ENCODE data around the gene SFMBT2.

The SFMBT2 gene

GRCh38 chr10:7316839-7317238 lies 94.0 kb downstream of the SFMBT2 start:
- TF ChIP-seq ZBTB7A (IDR thresholded peaks at IDR 0.05; ENCODE audit: low read depth) (no peak), CEBPB (IDR thresholded peaks at IDR 0.05) (no peak), TEAD4 (IDR thresholded peaks at IDR 0.05) (no peak), MAX (IDR thresholded peaks at IDR 0.05) (no peak), EP300 (IDR thresholded peaks at IDR 0.05; ENCODE audit: borderline replicate concordance) (no peak), CREB1 (IDR thresholded peaks at IDR 0.05; ENCODE audit: low read depth) (no peak), TAF1 (IDR thresholded peaks at IDR 0.05; ENCODE audit: low read depth) (no peak), RAD21 (IDR thresholded peaks at IDR 0.05; ENCODE audit: low read depth) (no peak), USF1 (IDR thresholded peaks at IDR 0.05) (no peak), NFIC (IDR thresholded peaks at IDR 0.05) (no peak), FOXM1 (IDR thresholded peaks at IDR 0.05; ENCODE audit: borderline replicate concordance, low read depth) (no peak), EGR1 (IDR thresholded peaks at IDR 0.05) (no peak), YY1 (IDR thresholded peaks at IDR 0.05; ENCODE audit: low read depth) (no peak), REST (IDR thresholded peaks at IDR 0.05; ENCODE audit: low read depth) (no peak), TCF12 (IDR thresholded peaks at IDR 0.05; ENCODE audit: low read depth) (no peak)

GRCh38 chr10:7315906-7316305 lies 94.9 kb downstream of the SFMBT2 start:
- no peak for TF ChIP-seq YY1 (IDR thresholded peaks at IDR 0.05; ENCODE audit: low read depth)
- no peak for TF ChIP-seq CEBPB (IDR thresholded peaks at IDR 0.05)
- no peak for TF ChIP-seq EGR1 (IDR thresholded peaks at IDR 0.05)
- no peak for TF ChIP-seq USF1 (IDR thresholded peaks at IDR 0.05)
- TF ChIP-seq EP300 (IDR thresholded peaks at IDR 0.05; ENCODE audit: borderline replicate concordance): no peak
- no peak for TF ChIP-seq TAF1 (IDR thresholded peaks at IDR 0.05; ENCODE audit: low read depth)
- no peak for TF ChIP-seq REST (IDR thresholded peaks at IDR 0.05; ENCODE audit: low read depth)
- TF ChIP-seq NFIC (IDR thresholded peaks at IDR 0.05): no peak
- no peak for TF ChIP-seq CREB1 (IDR thresholded peaks at IDR 0.05; ENCODE audit: low read depth)
- TF ChIP-seq TCF12 (IDR thresholded peaks at IDR 0.05; ENCODE audit: low read depth): no peak
- no peak for TF ChIP-seq FOXM1 (IDR thresholded peaks at IDR 0.05; ENCODE audit: borderline replicate concordance, low read depth)

GRCh38 chr10:7314170-7314569 lies 96.7 kb downstream of the SFMBT2 start:
- TF ChIP-seq NFIC (IDR thresholded peaks at IDR 0.05) (no peak), TAF1 (IDR thresholded peaks at IDR 0.05; ENCODE audit: low read depth) (no peak), EP300 (IDR thresholded peaks at IDR 0.05; ENCODE audit: borderline replicate concordance) (no peak), TCF12 (IDR thresholded peaks at IDR 0.05; ENCODE audit: low read depth) (no peak), ZBTB7A (IDR thresholded peaks at IDR 0.05; ENCODE audit: low read depth) (no peak), USF1 (IDR thresholded peaks at IDR 0.05) (no peak), REST (IDR thresholded peaks at IDR 0.05; ENCODE audit: low read depth) (no peak), YY1 (IDR thresholded peaks at IDR 0.05; ENCODE audit: low read depth) (no peak), MAX (IDR thresholded peaks at IDR 0.05) (no peak)

- TF ChIP-seq EP300 (IDR thresholded peaks at IDR 0.05; ENCODE audit: borderline replicate concordance) (no peak), REST (IDR thresholded peaks at IDR 0.05; ENCODE audit: low read depth) (no peak), CREB1 (IDR thresholded peaks at IDR 0.05; ENCODE audit: low read depth) (no peak), ZBTB7A (IDR thresholded peaks at IDR 0.05; ENCODE audit: low read depth) (no peak), MAX (IDR thresholded peaks at IDR 0.05) (no peak), TCF12 (IDR thresholded peaks at IDR 0.05; ENCODE audit: low read depth) (no peak), RAD21 (IDR thresholded peaks at IDR 0.05; ENCODE audit: low read depth) (no peak), USF1 (IDR thresholded peaks at IDR 0.05) (no peak), NFIC (IDR thresholded peaks at IDR 0.05) (no peak), EGR1 (IDR thresholded peaks at IDR 0.05) (no peak), CEBPB (IDR thresholded peaks at IDR 0.05) (no peak), FOXM1 (IDR thresholded peaks at IDR 0.05; ENCODE audit: borderline replicate concordance, low read depth) (no peak), TAF1 (IDR thresholded peaks at IDR 0.05; ENCODE audit: low read depth) (no peak), TEAD4 (IDR thresholded peaks at IDR 0.05) (no peak), YY1 (IDR thresholded peaks at IDR 0.05; ENCODE audit: low read depth) (no peak)
Measured at GRCh38 chr10:7312488-7312857, 98.4 kb downstream of the SFMBT2 start.

All from Ishikawa (cell line).